Keratinocyte (primary cell): ENCODE data around the gene MKLN1.

Experiments used
- EZH2 ChIP-seq: IDR thresholded peaks from one replicate; pipeline ENCODE4 v1.6.1; 2012; ENCODE audit warnings: inconsistent platforms, mild to moderate bottlenecking, low read length, moderate library complexity
- TF ChIP-seq, protein P1 (sequence below), 3 experiments: IDR thresholded peaks in 1 of 3; conservative IDR thresholded peaks in 1 of 3; optimal IDR thresholded peaks in 1 of 3; 2 replicates in 2 of 3; 3 replicates in 1 of 3; pipeline versions ENCODE3 to v1.5.1; 2011; ENCODE audit warnings: low read length in 3 of 3, mild to moderate bottlenecking in 3 of 3, moderate library complexity in 2 of 3, control low read depth in 1 of 3, inconsistent platforms in 1 of 3; ENCODE audit not compliant: insufficient read depth in 2 of 3; ENCODE audit errors: extremely low read depth in 1 of 3

- TF ChIP-seq, protein P1, sequence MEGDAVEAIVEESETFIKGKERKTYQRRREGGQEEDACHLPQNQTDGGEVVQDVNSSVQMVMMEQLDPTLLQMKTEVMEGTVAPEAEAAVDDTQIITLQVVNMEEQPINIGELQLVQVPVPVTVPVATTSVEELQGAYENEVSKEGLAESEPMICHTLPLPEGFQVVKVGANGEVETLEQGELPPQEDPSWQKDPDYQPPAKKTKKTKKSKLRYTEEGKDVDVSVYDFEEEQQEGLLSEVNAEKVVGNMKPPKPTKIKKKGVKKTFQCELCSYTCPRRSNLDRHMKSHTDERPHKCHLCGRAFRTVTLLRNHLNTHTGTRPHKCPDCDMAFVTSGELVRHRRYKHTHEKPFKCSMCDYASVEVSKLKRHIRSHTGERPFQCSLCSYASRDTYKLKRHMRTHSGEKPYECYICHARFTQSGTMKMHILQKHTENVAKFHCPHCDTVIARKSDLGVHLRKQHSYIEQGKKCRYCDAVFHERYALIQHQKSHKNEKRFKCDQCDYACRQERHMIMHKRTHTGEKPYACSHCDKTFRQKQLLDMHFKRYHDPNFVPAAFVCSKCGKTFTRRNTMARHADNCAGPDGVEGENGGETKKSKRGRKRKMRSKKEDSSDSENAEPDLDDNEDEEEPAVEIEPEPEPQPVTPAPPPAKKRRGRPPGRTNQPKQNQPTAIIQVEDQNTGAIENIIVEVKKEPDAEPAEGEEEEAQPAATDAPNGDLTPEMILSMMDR (optimal IDR thresholded peaks at IDR 0.05 in 1 of 3, IDR thresholded peaks at IDR 0.05 in 1 of 3, conservative IDR thresholded peaks at IDR 0.05 in 1 of 3; ENCODE audit: extremely low read depth in 1 of 3, insufficient read depth in 2 of 3, low read length in 3 of 3) = no peak
- TF ChIP-seq EZH2 = no peak
Measured at GRCh38 chr7:131537571-131537978, 209.9 kb downstream of the MKLN1 start.
